CD4-positive, alpha-beta T cell treated with Interleukin-6 at 100 ng/mL for 8 hours (primary cell): ENCODE results near the gene GM2A.
"Not testable (repeated sequence)": the region's sequence is repeated elsewhere in the genome, so short reads cannot be mapped to it uniquely, and the experiment has no call there.

ENCODE experiments used
- DNase-seq: peaks from one replicate; pipeline ENCODE4 v3.0.0-alpha.2; 2020; ENCODE audit warnings: mixed read lengths, low spot score

The GM2A gene

DNA sequence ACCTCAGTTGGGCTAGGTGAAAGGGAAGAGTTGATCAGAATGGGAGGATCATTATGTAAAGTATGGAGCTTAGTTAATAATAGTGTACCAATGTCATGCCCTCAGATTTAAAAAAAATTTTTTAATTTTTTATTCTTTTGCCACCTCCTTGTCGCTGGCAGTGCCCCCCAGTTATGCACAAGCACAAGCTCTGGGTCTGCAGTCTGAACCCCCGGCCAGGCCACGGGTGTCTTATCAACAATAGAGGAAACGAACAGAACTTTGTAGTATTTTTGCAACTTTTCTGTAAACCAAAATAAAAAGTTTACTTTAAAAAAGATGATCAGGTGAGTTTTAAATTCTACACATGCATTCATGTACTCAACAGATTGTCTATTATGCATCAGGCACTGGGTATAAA is 1.4 kb upstream of the GM2A start:
- no peak for DNase-seq

DNA sequence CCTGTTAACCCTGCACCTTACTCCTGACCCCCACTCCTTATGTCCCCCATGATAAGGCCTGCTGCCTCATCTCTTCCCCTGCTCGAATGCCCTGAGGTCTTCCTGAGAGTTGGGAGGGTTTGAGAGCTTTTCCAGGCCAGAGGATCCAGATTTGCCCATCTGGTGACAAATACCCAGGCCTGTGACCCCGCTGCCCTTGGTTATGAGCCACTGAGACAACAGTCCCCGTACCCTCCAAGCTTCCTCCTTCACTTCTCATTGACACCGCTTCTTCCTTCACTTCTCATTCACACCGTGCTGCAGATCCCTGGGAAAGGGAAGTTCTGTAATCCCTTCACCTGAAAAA is 593 bp downstream of the GM2A start:
- DNase-seq = no peak

DNA sequence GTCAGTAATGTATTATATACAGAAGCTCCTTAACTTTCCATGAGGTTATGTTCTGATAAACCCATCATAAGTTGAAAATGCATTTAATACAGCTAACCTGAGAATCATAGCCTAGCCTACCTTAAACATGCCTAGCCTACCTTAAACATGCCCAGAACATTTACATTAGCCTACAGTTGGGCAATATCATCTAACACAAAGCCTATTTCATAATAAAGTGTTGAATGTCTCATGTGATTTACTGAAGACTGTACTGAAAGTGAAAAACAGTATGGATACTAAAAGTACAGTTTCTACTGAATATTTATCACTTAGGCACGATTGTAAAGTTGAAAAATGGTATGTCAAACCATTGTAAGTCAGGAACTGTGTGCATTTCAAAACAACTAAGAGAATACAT is 1.6 kb downstream of the GM2A start:
- no peak for DNase-seq

DNA sequence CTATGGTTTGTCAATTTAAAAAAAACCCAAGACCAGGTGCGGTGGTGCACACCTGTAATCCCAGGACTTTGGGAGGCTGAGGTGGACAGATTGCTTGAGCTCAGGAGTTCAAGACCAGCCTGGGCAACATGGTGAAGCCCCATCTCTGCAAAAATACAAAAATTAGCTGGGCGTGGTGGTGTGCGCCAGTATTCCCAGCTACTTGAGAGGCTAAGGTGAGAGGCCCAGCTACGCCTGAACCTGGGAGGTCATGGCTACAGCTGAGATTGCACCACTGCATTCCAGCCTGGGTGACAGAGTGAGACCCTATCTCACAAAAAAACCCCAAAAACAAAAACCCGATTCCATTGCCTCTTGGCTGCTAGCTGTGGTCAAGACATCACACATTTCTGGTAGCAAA is 2.0 kb downstream of the GM2A start:
- DNase-seq = not testable (repeated sequence)

DNA sequence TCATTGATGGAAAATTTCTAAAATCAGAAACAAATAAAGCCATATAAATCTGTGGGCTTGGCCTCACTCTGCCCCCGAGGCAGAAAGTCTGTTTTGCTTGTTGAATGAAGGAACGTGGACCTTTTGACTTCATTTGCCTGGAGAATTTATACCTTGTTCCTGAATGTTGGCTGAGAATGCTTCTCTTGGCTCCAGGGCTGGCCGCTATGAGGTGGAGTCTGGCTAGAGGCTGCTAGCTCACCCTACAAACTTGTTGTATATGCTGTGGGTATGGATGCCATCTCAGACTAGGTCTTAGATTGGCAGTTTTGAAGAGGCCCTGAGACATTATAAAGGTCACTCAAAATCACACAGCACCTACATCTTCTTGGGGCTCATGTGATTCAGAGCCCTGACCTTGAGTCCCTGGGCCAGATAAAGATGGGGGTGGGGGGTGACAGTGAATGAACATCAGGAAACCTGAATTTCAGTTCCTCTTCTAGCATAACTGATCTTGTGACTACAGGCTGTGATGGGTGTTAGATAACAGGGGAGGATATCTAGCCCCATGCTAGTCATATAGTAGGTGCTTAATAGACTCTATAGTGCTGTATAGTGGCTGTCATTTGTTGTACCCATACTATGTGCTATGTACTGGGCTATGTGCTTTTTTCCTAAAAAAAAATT is 2.8 kb downstream of the GM2A start:
- DNase-seq = no peak

DNA sequence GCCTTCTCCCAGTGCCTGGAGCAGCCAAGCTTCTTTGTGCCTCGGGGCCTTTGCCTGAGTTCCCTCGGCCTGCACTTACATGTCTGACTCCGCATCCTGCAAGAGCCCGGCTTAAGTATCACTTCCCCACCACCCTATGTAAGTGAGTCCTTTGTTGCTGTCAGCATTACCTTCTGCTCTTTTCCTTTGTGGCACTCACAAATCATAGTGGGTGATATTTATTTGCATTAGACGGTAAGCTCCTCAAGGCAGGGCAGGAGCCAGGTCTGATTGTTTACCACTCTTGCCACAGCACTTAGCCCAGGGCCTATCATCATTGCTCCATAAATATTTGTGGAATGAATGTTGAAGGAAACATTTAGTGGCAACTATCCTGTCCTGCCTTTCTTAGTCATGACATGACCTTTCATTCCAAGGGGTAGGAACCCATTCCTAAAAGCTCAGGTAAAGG is 4.8 kb downstream of the GM2A start:
- DNase-seq = no peak

DNA sequence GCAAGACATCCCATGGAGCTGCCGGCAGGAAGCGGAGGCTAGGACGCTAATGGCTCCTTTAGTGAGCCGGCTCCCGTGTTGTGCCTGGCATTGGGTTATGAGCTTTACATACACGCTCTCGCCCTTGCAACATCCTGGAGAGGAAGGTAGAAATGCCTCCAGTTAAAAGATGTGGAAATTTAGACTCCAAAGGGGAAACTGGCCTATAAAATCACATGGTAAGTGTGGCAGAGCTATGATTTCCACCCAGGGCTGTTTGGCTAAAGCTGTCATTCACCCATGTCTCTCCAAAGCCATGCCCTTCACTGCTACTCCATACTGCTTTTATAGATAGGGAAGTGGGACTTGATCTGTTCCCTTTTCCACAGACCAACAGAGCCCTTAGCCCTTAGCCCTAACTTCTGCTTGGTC is 5.2 kb downstream of the GM2A start:
- DNase-seq = no peak

DNA sequence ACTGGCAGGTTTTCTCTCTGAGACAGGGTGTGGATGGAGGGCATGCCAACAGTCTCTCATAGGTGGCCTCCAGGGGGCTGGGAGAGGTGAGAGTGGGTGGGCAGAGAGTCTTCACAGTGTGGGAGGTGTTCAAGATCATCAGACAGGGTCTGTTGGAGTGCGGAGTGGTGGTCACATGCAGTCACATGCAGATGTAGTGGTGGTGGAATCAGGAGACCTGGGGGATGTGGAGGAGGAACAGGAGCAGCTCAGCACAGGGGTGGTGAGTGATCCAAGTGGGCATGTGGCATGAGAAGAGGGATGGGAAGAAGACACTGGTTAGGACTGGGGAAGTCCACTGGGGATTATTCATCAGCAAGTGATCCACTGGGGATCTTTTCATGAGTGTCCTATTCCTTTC is 5.8 kb downstream of the GM2A start:
- DNase-seq = no peak

DNA sequence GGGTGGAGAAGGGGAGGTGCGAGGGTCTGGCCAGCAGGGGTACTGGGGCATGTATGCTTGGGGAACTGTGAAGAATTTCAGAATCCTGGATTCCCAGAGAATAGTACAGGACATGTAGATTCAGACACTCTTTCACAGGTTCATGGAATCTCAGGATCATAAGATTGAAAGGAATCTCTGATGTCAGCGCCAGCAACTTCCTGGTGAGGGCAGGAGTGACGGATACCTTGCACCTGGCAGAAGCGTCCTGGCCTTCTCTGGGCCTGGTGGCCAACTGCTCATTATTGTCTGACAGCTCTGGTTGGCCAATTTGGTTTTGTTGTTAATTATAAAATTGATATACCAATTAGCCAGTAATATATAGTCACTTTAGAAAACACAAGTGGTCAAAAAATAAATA is 6.9 kb downstream of the GM2A start:
- DNase-seq = no peak

DNA sequence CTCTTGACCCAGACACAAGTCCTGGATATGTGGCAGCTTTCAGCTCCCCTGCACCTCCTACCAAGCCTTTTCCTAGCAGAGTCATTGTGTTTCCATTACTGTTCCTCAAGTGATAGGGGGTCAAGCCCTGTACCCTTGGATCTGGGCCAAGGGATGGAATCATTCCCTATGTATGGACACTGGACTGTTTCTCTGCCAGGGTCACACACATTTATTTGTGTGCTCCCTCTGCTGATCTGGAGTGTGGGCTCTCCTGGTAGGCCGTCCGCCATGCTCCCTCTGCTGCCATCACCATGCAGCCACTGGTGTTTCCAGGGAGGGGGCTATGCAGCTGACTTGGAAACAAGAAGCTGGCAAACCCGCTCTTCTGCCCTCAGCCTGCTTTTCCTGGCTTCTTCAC is 9.5 kb downstream of the GM2A start:
- no peak for DNase-seq

DNA sequence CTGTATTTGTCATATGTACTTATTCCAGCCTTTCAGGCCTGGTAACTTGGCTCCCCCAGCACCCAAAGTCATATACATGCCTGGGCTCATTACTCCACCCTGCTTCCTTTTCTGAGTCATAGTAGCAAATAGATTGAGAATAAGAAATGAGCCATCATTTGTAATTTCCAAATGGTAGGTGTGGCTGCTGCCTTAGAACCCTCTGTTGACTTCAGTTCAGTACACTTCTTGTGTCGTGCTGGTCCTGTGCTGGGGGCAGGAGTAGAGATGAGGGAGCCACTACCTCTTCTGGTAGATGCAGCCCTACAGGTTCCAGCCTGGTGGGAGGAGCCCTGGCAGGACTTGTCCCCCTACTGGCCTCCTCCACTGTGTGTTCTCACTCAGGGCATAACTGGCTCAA is 11.1 kb downstream of the GM2A start:
- no peak for DNase-seq

DNA sequence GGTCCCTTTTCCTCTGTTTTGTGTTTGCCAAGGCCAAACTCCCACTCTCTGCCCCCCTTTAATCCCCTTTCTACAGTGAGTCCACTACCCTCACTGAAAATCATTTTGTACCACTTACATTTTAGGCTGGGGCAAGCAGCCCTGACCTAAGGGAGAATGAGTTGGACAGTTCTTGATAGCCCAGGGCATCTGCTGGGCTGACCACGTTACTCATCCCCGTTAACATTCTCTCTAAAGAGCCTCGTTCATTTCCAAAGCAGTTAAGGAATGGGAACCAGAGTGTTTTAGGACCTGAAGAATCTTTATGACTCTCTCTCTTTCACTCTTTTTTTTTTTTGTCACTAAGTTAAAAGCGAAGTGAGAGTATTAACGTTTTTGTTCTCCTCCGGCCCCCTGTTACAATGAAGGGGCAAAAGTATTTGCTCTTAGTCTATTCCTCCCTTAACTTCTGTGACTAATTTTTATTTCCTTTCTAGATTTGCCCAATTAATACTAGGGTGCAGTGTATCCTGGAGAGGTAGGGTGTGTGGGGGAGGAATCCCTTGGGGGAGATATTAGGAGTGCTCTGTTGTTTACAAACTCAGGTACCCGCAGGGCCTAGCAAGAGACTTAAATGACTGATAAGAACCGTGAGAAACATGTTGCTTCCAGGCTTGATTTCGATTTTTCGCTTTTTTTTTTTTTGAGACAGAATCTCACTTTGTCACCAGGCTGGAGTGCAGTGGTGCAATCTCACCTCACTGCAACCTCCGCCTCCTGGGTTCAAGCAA is 14.7 kb downstream of the GM2A start:
- DNase-seq = no peak

DNA sequence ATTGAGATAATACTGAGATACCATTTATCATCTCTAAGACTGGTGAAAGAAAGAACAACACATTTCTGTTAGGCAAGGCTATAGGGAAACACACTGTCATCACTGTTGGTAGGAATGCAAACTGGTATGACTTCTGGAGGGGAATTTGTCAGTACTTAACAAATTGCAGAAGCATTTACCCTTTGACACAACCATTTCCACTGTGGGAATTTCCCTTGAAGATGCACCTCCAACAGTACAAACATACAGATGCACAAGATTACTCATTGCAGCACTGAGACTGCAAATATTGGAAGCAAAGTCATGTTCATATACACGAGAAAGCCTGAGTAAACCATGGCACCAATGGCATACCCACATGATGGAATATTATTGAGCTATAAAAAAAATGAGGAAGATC is 17.6 kb downstream of the GM2A start:
- no peak for DNase-seq

DNA sequence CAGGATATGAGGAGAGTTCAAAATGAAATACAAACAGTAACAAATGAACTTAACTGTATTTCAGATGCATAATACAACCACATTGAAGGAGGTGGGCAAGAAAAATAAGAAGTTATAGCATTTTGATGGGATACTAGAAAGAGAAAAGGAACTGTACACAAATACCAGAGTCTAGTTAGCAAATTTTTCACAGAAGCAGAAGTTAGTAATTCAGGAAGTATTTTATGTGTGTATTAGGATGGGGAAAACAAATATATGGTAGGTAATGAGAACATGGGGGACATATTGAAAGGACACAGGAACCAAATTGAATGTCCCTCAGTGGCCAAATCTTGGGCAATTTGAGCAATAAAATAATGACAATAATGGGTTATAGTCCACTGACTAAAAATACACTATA is 18.4 kb downstream of the GM2A start:
- DNase-seq = no peak

DNA sequence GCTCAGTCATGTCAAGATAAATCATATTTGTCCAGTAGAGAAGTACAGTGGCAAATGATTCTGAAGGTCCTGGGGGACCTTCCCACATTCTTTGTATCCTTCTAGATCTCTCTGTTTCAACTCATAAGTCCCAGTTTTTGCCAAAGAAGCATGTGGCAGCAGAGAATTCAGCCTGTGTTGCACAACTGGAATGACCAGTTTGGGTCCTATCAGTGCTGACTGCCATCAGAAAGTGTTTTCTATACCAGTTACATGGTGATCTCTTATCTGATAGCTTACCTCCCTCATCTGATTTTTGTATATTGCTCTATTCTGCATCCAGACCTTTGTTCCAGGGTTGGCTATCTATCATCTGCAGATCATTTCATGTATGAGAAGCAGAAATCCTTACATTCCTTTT is 21.7 kb downstream of the GM2A start:
- DNase-seq = no peak

DNA sequence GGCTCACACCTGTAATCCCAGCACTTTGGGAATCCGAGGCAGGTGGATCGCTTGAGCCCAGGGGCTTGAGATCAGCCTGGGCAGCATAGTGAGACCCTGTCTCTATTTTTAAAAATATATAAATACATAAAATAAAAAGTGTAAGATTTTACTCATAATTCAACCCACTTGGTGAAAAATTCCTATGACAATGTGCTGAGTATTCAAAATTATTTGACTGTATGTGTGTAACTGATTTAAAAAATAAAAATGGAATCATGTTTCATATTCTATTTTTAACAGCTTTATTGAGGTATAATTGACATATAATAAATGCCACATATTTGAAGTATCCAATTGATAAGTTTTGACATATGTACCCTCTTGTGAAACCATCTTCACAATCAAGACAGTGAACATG is 22.8 kb downstream of the GM2A start:
- DNase-seq = no peak

DNA sequence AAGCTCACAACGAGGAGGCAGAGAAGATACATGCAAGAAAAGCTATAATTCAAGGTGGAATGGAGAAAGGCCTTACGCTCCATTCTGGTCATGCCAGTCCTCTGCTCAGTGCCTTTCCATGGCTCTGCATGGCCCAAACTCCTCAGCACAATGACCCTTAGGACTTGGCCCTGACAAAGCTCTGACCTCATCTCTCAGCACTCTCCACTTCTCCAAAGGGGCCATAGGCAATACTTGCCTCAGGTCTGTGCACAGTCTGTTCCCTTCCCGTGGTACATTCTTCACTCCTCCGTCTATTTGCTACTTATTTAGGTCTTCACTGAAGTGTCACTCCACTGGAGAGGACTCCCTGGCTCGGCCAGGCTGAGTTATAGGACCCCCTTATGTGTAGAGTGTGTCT is 25.9 kb downstream of the GM2A start:
- DNase-seq = no peak

DNA sequence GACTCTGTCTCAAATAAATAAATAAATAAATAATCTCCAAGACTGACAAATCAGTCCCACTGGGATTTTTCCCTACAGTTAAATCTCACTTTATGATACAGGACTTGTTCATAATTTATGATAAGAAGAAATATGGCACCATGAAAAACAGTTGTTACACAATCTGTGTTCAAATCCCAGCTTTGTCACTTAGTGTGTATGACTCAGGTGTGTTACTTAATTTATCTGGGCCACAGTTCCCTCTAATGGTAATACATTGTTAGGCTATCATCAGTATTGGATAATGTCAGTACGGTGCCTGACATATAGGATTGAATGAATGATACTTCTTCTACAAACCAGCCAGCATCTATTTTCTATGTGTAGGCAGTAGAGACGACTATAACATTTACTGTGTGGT is 27.5 kb downstream of the GM2A start:
- DNase-seq = no peak

DNA sequence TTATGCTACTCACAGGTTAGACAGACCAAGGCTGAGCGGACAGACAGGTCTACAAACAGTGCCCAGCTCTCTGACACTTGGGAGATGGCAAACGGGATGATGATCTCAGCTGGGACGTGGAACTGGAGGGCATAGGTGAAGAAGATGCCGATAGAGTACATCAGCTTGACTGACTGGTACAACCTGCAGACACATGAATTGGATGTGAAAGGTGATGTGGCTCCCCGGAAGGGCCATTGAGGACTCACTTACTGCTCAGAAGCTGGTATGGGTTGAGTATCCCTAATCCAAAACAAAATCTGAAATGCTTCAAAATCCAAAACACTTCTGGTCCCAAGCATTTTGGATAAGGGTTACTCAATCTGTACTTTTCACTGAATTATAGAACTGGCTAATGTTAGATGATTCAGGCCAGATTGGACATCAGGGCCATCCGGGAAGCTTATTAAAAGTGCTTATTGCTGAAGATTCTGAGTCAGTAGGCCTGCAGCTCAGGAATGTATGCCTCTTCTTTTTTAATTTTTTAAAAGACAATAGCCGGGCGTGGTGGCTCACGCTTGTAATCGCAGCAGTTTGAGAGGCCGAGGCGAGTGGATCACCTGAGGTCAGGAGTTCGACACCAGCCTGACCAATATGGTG is 28.1 kb downstream of the GM2A start:
- DNase-seq = no peak

DNA sequence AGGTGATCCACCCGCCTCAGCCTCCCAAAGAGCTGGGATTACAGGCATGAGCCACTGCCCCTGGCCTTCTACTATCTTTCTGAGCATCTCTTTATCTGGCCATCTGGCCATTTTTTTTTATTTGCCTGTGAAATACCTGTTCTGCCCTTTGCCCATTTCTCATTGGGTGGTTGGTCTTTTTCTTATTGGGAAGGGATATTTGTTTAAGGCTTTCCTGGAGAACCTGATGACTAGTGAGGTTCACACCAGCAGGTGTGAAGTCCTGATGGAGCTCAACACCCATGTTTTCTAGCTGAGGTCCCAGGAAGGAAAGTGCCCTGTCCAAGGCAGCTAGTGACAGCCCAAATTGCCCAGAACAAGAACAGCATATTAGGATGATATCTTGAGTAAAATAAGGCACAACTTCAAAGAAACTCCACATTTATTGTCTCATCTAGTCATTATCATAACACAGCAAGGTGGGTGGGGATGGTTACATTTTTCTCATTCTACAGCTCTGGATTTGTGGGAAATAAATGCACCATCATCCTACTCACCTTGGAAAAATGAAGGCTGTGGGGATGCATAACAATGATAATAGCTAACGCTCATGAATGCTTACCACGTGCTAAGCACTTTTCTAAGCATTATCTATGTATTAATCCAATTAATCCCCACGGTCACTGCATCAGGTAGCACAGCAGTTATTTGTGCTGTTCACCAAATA is 30.3 kb downstream of the GM2A start:
- DNase-seq = no peak

DNA sequence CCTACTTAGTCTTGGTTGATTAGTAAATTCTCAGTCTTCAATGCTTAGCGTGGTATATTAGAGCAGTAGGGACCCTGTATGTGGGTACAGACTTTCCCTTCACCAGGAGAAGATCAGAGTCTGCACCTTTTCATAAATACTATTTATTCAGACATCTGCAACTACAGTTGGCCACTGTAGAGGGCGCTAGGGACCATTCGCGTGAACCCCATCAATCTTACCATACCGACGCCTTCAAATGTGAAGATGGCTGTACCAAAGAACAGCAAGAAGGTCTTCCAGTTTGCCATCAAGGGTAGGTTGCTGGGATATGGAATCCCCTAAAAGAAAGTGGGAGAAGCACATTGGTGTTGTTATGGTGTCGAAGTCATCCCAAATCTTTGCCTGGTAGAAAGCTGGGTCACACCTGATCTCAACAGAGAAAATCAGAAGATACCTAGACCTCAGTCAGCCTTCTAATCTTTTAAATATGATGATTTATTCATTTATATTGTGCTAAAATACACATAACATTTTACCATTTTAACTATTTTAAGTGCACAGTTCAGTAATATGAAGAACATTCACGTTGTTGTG is 31.5 kb downstream of the GM2A start:
- DNase-seq = no peak

DNA sequence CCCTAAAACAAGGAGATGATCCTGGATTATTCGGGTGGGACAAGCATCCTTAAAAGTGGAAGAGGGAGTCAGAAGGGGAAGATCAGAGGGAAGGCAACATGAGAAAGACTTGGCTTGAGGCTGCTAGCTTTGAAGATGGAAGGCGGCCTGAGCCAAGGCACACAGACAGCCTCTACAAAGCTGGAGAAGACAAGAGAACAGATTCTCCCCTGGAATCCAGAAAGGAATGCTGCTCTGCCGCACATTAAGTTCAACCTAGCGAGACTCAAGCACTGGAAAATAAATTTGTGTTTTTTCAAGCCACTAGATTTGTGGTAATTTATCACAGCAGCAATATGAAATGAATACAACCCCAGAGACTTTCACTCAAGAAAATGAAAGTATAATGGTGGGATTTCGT is 32.7 kb downstream of the GM2A start:
- no peak for DNase-seq

DNA sequence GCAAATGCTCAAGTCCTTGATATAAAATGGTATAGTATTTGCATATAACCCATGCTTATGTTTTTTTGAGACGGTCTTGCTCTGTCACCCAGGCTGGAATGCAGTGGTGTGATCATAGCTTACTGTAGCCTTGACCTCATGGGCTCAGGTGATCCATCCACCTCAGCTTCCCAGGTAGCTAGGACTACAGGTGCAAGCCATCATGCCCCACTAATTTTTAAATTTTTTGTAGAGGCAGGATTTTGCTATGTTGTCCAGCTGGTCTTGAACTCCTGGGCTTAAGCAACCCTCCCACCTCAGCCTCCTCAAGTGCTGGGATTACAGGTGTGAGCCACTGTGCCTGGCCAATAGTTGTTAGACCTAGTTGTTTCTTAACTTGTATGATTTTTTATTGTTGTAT is 33.3 kb downstream of the GM2A start:
- DNase-seq = no peak
